Measurements from ENCODE around the gene MCU.
A peak's percentile ranks its signal among the peaks of the same experiment; 100 is the strongest.

Gene MCU

GRCh38 chr10:72712136-72712535 is 20.2 kb downstream of the MCU start:
- no peak overlapping the region for H3K4me3 ChIP-seq (replicated peaks; ENCODE audit: low read depth, low read length)
- TF ChIP-seq CTCF (IDR thresholded peaks at IDR 0.05; ENCODE audit: low read length, missing control alignments): no peak
- peak; percentile 83 for DNase-seq (ENCODE audit: low read depth)

GRCh38 chr10:72719941-72720592 is 28.1 kb downstream of the MCU start:
- H3K4me3 ChIP-seq (replicated peaks; ENCODE audit: low read depth, low read length): no peak overlapping the region
- TF ChIP-seq CTCF (IDR thresholded peaks at IDR 0.05; ENCODE audit: low read length, missing control alignments): no peak
- DNase-seq (ENCODE audit: low read depth): no peak

GRCh38 chr10:72720814-72721660 is 29.1 kb downstream of the MCU start:
- no peak overlapping the region for H3K4me3 ChIP-seq (replicated peaks; ENCODE audit: low read depth, low read length)
- DNase-seq (ENCODE audit: low read depth): peak; percentile 34
- no peak for TF ChIP-seq CTCF (IDR thresholded peaks at IDR 0.05; ENCODE audit: low read length, missing control alignments)

- DNase-seq (ENCODE audit: low read depth): no peak
- no peak overlapping the region for H3K4me3 ChIP-seq (replicated peaks; ENCODE audit: low read depth, low read length)
- no peak for TF ChIP-seq CTCF (IDR thresholded peaks at IDR 0.05; ENCODE audit: low read length, missing control alignments)
Observed at GRCh38 chr10:72727130-72727529, 35.2 kb downstream of the MCU start.

- DNase-seq (ENCODE audit: low read depth): peak; percentile 25
- TF ChIP-seq CTCF (IDR thresholded peaks at IDR 0.05; ENCODE audit: low read length, missing control alignments): no peak
Observed at GRCh38 chr10:72728462-72728861, 36.5 kb downstream of the MCU start.

GRCh38 chr10:72729528-72729927 is 37.6 kb downstream of the MCU start:
- no peak for DNase-seq (ENCODE audit: low read depth)
- no peak for TF ChIP-seq CTCF (IDR thresholded peaks at IDR 0.05; ENCODE audit: low read length, missing control alignments)
- H3K4me3 ChIP-seq (replicated peaks; ENCODE audit: low read depth, low read length): no peak overlapping the region

More at GRCh38 chr10:72728462-72728861, 36.5 kb downstream of the MCU start:
- no peak overlapping the region for H3K4me3 ChIP-seq (replicated peaks; ENCODE audit: low read depth, low read length)

Measured in fibroblast of pulmonary artery (primary cell).